ENCODE results near the gene SAG.

SAG gene

GRCh38 chr2:233379034-233379433 is 71.4 kb downstream of the SAG start:
- Histone ChIP-seq H3K27me3 (ENCODE audit: insufficient read depth, low read length) (no peaks in the 10 kb centered on the region), H3K4me1 (ENCODE audit: control insufficient read depth in 1 of 2, insufficient read depth in 2 of 2, low read length in 2 of 2) (no peaks in the 10 kb centered on the region), H3K14ac (ENCODE audit: low read length) (no peak overlapping the region), H2BK12ac (ENCODE audit: low read length) (no peak overlapping the region), H2AFZ (ENCODE audit: insufficient read depth, low read length, poor library complexity) (no peak overlapping the region), H3K23ac (ENCODE audit: low read length) (no peak overlapping the region), H3K27ac (ENCODE audit: low read depth, low read length) (no peak overlapping the region), H3K4me2 (ENCODE audit: low read length) (no peak overlapping the region), H4K91ac (ENCODE audit: low read depth, low read length) (no peak overlapping the region), H3K4ac (ENCODE audit: low read depth, low read length) (no peak overlapping the region), H3K79me1 (ENCODE audit: low read length) (no peaks in the 10 kb centered on the region), H3K18ac (ENCODE audit: low read length) (no peak overlapping the region), H2BK120ac (ENCODE audit: insufficient read depth, low read length, poor library complexity) (no peak overlapping the region), H3K36me3 (ENCODE audit: control insufficient read depth in 1 of 2, insufficient read depth in 2 of 2, low read length in 2 of 2) (no peaks in the 10 kb centered on the region), H2BK5ac (ENCODE audit: low read depth, low read length, poor library complexity) (no peak overlapping the region), H3K9me3 (ENCODE audit: insufficient read depth, low read depth, low read length) (peaks cover 1% of the 10 kb centered on the region), H2AK5ac (ENCODE audit: low read length) (no peak overlapping the region), H3K9ac (ENCODE audit: low read length) (no peak overlapping the region), H3K4me3 (ENCODE audit: low read depth, low read length) (no peak overlapping the region), H4K8ac (ENCODE audit: low read depth, low read length) (no peak overlapping the region), H4K12ac (ENCODE audit: low read depth, low read length) (no peak overlapping the region), H3K79me2 (ENCODE audit: control insufficient read depth, insufficient read depth, low read length, poor library complexity) (no peaks in the 10 kb centered on the region)
- WGBS (ENCODE audit: extremely low coverage, insufficient coverage, insufficient read length), result no CpG with 5 or more reads among the region's 6 CpGs
- no peak for DNase-seq

- Histone ChIP-seq H3K4ac (ENCODE audit: low read depth, low read length) (no peak overlapping the region), H2BK120ac (ENCODE audit: insufficient read depth, low read length, poor library complexity) (no peak overlapping the region), H3K9me3 (ENCODE audit: insufficient read depth, low read depth, low read length) (peaks cover 1% of the 10 kb centered on the region), H3K4me1 (ENCODE audit: control insufficient read depth in 1 of 2, insufficient read depth in 2 of 2, low read length in 2 of 2) (no peaks in the 10 kb centered on the region), H4K12ac (ENCODE audit: low read depth, low read length) (no peak overlapping the region), H3K36me3 (ENCODE audit: control insufficient read depth in 1 of 2, insufficient read depth in 2 of 2, low read length in 2 of 2) (no peaks in the 10 kb centered on the region), H3K9ac (ENCODE audit: low read length) (no peak overlapping the region), H3K18ac (ENCODE audit: low read length) (no peak overlapping the region), H4K8ac (ENCODE audit: low read depth, low read length) (no peak overlapping the region), H3K14ac (ENCODE audit: low read length) (no peak overlapping the region), H3K79me2 (ENCODE audit: control insufficient read depth, insufficient read depth, low read length, poor library complexity) (no peaks in the 10 kb centered on the region), H4K91ac (ENCODE audit: low read depth, low read length) (no peak overlapping the region), H3K27me3 (ENCODE audit: insufficient read depth, low read length) (no peaks in the 10 kb centered on the region), H2BK5ac (ENCODE audit: low read depth, low read length, poor library complexity) (no peak overlapping the region), H2AK5ac (ENCODE audit: low read length) (no peak overlapping the region), H2BK12ac (ENCODE audit: low read length) (no peak overlapping the region), H2AFZ (ENCODE audit: insufficient read depth, low read length, poor library complexity) (no peak overlapping the region), H3K4me3 (ENCODE audit: low read depth, low read length) (no peak overlapping the region), H3K23ac (ENCODE audit: low read length) (no peak overlapping the region), H3K27ac (ENCODE audit: low read depth, low read length) (no peak overlapping the region), H3K4me2 (ENCODE audit: low read length) (no peak overlapping the region), H3K79me1 (ENCODE audit: low read length) (no peaks in the 10 kb centered on the region)
- no CpG with 5 or more reads among the region's 1 CpG for WGBS (ENCODE audit: extremely low coverage, insufficient coverage, insufficient read length)
- no peak for DNase-seq
These were observed 71.8 kb downstream of the SAG start for GRCh38 chr2:233379441-233379840.

DNA sequence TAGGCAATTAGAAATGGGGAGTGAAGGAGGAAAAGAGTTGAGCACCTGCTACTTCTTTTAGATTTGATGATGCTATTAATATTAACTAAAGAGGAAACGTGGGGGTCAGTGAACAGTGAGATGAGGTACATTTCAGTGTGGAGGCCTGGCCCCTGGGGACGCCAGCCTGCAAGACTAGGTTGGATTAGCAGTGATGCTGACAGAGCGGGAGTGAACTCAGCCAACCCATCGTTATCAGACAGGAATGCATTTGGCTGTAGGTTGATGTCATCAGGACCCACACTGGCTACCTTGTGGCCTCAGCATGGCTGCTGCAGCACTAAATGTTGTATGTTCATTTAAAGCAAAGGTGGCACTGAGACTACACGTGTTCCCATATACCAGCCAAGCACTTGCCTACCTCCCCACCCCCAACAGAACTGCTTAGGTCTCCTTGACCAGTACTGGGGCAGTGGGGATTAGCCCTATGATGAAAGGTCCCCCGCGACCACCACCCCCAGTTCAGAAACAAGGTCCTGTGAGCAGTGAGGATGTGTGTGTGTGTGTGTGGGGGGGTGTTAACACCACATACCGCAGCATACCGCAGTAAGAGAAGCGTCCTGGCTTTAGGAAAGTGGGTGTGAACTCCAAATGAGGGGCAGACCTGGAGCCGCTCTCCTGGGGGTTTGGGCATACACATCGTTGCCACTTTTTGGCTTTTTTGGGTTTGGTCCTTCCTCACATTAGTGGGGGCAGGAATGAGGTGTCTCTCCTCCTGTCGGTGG is 72.7 kb downstream of the SAG start:
- Histone ChIP-seq H4K12ac (ENCODE audit: low read depth, low read length) (no peak overlapping the region), H2AFZ (ENCODE audit: insufficient read depth, low read length, poor library complexity) (no peak overlapping the region), H3K18ac (ENCODE audit: low read length) (no peak overlapping the region), H3K4me1 (ENCODE audit: control insufficient read depth in 1 of 2, insufficient read depth in 2 of 2, low read length in 2 of 2) (no peaks in the 10 kb centered on the region), H3K4me2 (ENCODE audit: low read length) (no peak overlapping the region), H3K79me2 (ENCODE audit: control insufficient read depth, insufficient read depth, low read length, poor library complexity) (no peaks in the 10 kb centered on the region), H3K36me3 (ENCODE audit: control insufficient read depth in 1 of 2, insufficient read depth in 2 of 2, low read length in 2 of 2) (no peaks in the 10 kb centered on the region), H3K9ac (ENCODE audit: low read length) (no peak overlapping the region), H2BK120ac (ENCODE audit: insufficient read depth, low read length, poor library complexity) (no peak overlapping the region), H3K27ac (ENCODE audit: low read depth, low read length) (no peak overlapping the region), H3K9me3 (ENCODE audit: insufficient read depth, low read depth, low read length) (peaks cover 1% of the 10 kb centered on the region), H4K8ac (ENCODE audit: low read depth, low read length) (no peak overlapping the region), H3K27me3 (ENCODE audit: insufficient read depth, low read length) (no peaks in the 10 kb centered on the region), H2BK12ac (ENCODE audit: low read length) (no peak overlapping the region), H3K79me1 (ENCODE audit: low read length) (no peaks in the 10 kb centered on the region), H3K23ac (ENCODE audit: low read length) (no peak overlapping the region), H4K91ac (ENCODE audit: low read depth, low read length) (no peak overlapping the region), H2BK5ac (ENCODE audit: low read depth, low read length, poor library complexity) (no peak overlapping the region), H2AK5ac (ENCODE audit: low read length) (no peak overlapping the region), H3K4ac (ENCODE audit: low read depth, low read length) (no peak overlapping the region), H3K14ac (ENCODE audit: low read length) (no peak overlapping the region), H3K4me3 (ENCODE audit: low read depth, low read length) (no peak overlapping the region)
- DNase-seq, result no peak
- WGBS (ENCODE audit: extremely low coverage, insufficient coverage, insufficient read length), result no CpG with 5 or more reads among the region's 13 CpGs

GRCh38 chr2:233380995-233381637 is 73.5 kb downstream of the SAG start:
- Histone ChIP-seq H3K23ac (ENCODE audit: low read length) (no peak overlapping the region), H3K9me3 (ENCODE audit: insufficient read depth, low read depth, low read length) (peaks cover 1% of the 10 kb centered on the region), H3K36me3 (ENCODE audit: control insufficient read depth in 1 of 2, insufficient read depth in 2 of 2, low read length in 2 of 2) (no peaks in the 10 kb centered on the region), H3K4me2 (ENCODE audit: low read length) (no peak overlapping the region), H2BK120ac (ENCODE audit: insufficient read depth, low read length, poor library complexity) (no peak overlapping the region), H2AK5ac (ENCODE audit: low read length) (no peak overlapping the region), H3K4ac (ENCODE audit: low read depth, low read length) (no peak overlapping the region), H3K27me3 (ENCODE audit: insufficient read depth, low read length) (no peaks in the 10 kb centered on the region), H2BK12ac (ENCODE audit: low read length) (no peak overlapping the region), H2BK5ac (ENCODE audit: low read depth, low read length, poor library complexity) (no peak overlapping the region), H3K14ac (ENCODE audit: low read length) (no peak overlapping the region), H4K91ac (ENCODE audit: low read depth, low read length) (no peak overlapping the region), H4K8ac (ENCODE audit: low read depth, low read length) (no peak overlapping the region), H3K9ac (ENCODE audit: low read length) (no peak overlapping the region), H2AFZ (ENCODE audit: insufficient read depth, low read length, poor library complexity) (no peak overlapping the region), H3K18ac (ENCODE audit: low read length) (no peak overlapping the region), H3K79me1 (ENCODE audit: low read length) (no peaks in the 10 kb centered on the region), H3K4me3 (ENCODE audit: low read depth, low read length) (no peak overlapping the region), H3K79me2 (ENCODE audit: control insufficient read depth, insufficient read depth, low read length, poor library complexity) (no peaks in the 10 kb centered on the region), H3K4me1 (ENCODE audit: control insufficient read depth in 1 of 2, insufficient read depth in 2 of 2, low read length in 2 of 2) (no peaks in the 10 kb centered on the region), H3K27ac (ENCODE audit: low read depth, low read length) (no peak overlapping the region), H4K12ac (ENCODE audit: low read depth, low read length) (no peak overlapping the region)
- no CpG with 5 or more reads among the region's 11 CpGs for whole genome bisulfite sequencing (ENCODE audit: extremely low coverage, insufficient coverage, insufficient read length)
- DNase-seq, result no peak
